ES-I3 (cell line): ENCODE results near the gene KCNQ1.
A peak's percentile ranks its signal among the peaks of the same experiment; 100 is the strongest.

Experiments
- H3K36me3 ChIP-seq: 2 replicates; pipeline ENCODE4 v1.6.1; 2013; ENCODE audit warnings: mild to moderate bottlenecking, low read length, control low read depth, moderate library complexity; ENCODE audit not compliant: insufficient read depth
- H3K4me1 ChIP-seq: 2 replicates; pipeline ENCODE4 v1.6.1; 2013; ENCODE audit warnings: mild to moderate bottlenecking, control low read depth, low read length; ENCODE audit not compliant: insufficient read depth
- H3K9ac ChIP-seq: 2 replicates; pipeline ENCODE4 v1.6.1; 2013; ENCODE audit warnings: low read depth, mild to moderate bottlenecking, low read length, moderate library complexity
- H3K9me3 ChIP-seq: 2 replicates; pipeline ENCODE4 v1.6.1; 2013; ENCODE audit warnings: mild to moderate bottlenecking, low read length, moderate library complexity; ENCODE audit not compliant: control insufficient read depth, insufficient read depth

KCNQ1 gene

DNA sequence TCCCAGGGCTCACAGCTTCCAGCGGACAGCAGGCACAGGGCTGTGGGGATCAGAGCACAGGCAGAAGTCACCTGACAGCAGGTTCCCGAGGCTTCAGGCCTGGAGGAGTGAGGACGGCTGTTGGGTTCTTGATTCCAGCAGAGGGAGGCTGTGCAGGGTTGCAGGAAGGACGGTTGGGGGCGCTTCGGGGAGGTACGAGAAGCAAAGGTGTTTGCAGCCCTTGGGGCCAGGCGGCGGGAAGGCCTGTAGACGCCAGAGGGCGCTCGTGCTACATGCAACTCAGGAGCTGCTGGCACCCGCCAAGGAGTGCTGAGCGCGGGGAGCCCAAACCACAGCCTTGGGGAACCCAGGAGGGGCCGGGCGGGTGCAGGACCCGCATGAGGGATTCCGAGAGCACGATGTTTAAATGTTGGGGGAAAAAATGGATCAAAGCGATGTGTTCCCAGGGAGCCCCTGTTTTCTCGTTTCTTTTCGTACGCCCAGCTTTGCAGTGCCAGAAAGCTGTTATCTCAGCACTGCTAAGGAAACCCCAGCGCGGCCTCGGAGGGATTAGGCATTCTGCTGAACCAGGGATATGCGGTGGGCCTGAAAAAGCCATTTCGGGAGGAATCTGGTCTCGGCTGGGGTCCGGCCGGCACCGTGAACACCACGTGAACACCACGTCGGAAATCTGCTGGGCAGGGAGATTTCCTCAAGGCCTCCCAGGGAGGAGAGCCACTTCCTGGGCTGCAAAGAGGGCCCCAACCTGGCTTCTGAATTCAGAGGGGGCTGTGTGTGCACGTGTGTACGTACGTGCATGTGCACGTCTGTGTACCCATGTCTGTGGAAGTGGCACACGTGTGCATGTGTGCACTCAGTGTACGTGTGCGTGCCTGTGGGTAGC lies 88.1 kb downstream of the KCNQ1 start:
- Histone ChIP-seq H3K9ac (peak overlapping the region; percentile 33; the same call in 1 of the 2 replicates), H3K4me1 (peaks cover 9% of the 10 kb centered on the region), H3K36me3 (no peaks in the 10 kb centered on the region), H3K9me3 (no peaks in the 10 kb centered on the region)

DNA sequence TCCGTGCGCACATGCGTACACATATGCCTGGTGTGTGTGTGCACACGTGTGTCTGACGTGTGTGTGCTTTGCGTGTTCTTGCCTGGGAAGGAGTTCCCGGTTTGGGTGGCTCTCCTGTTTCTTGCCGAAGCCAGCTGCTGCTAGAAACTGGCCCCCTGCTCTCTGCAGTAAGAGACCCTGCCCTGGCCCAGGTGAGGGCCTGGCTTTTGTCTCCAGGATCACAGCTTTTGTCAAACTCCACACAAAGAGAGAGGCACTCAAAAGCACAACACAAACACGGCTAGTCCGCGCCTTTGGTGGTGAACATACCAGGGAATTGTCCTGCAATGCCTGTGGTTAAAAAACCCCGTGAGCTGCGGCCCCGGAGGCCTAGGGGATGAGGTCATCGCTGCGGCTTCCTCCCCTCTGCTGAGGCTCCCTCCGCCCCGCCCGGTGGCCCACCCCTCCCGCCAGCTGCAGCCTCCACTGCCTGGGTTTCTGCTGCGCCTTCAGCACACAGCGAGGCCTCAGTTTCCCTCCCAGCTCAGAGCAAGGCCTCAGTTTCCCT lies 88.9 kb downstream of the KCNQ1 start:
- peak overlapping the region; percentile 33; the same call in 1 of the 2 replicates for H3K9ac ChIP-seq
- peaks cover 9% of the 10 kb centered on the region for H3K4me1 ChIP-seq
- no peaks in the 10 kb centered on the region for H3K9me3 ChIP-seq
- no peaks in the 10 kb centered on the region for H3K36me3 ChIP-seq

DNA sequence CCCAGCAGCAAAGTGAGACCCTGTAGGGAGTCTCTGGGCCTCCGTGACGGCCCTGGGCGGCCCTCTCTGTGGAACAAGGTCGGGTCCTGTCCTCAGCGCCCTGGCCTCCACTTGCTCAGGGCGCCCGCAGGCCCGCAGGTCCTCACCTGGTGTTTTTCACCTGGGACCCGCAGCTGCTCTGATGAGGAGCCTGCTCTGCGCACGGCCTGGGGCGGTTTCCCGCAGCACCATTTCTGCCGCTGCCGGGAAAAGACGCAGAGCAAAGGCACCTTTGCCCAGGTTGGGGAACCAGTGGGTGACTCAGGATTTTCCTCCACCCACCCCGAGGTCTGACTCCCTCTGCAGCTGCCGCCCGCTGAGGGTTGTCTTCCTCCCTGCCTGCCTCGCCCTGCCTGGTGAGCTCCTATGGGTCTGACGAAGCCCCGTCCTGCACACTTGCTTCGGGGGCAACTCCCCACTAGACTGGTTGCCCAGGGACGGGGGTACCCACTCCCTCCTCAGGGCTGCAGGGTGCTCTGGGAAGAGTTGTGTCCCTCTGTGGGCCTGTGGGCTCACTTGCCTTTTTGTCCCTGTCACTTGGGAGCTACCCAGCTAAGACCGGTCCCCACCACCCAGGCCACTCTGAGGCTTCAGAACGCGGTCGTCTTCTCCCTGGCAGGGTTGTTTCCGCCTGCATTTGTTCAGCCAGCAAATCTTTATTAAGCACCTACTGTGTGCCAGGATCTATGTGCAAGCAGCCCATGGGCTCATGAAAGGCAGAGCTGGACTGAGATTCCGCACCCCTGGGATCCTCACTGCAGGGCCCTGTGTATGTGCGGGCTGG lies 89.5 kb downstream of the KCNQ1 start:
- H3K4me1 ChIP-seq: peaks cover 9% of the 10 kb centered on the region
- H3K9ac ChIP-seq: no peak overlapping the region; the same call in 1 of the 2 replicates
- no peaks in the 10 kb centered on the region for H3K9me3 ChIP-seq
- no peaks in the 10 kb centered on the region for H3K36me3 ChIP-seq

DNA sequence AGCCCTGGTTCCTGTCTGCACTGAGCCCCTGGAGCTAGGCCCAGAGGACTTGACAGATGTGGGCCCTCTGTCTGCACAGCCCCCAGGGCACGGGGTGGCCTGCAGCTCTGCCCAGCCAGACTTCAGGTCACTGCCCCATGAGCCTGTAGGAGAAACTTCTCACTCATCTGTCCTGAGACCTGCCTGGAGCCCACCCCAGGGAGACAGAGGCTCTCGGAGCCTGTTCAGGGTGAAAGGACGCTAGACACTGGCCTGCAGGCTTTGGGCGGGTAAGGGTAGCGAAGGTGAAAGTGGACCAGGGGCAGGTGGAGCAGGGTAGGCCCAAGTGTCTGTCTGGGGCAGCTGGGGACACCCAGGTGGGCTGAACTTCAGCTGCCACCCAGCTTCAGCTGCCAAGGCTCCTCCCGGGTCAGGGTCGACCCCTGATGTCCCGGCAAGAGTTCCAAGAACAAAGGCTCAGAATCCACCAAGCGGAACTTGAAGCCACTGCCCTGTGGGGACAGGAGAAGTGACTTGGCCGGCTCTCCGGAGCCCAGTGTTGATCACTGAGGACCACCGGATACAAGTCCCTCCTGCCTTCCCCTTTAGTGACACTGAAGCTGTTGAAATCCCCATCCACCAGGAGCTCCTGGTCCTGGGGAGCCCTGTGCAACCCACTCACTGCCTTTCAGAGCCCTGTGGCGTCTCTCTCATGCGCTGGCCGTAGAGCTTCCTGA lies 90.3 kb downstream of the KCNQ1 start:
- Histone ChIP-seq H3K9ac (no peak overlapping the region), H3K36me3 (no peaks in the 10 kb centered on the region), H3K4me1 (peaks cover 9% of the 10 kb centered on the region), H3K9me3 (no peaks in the 10 kb centered on the region)

DNA sequence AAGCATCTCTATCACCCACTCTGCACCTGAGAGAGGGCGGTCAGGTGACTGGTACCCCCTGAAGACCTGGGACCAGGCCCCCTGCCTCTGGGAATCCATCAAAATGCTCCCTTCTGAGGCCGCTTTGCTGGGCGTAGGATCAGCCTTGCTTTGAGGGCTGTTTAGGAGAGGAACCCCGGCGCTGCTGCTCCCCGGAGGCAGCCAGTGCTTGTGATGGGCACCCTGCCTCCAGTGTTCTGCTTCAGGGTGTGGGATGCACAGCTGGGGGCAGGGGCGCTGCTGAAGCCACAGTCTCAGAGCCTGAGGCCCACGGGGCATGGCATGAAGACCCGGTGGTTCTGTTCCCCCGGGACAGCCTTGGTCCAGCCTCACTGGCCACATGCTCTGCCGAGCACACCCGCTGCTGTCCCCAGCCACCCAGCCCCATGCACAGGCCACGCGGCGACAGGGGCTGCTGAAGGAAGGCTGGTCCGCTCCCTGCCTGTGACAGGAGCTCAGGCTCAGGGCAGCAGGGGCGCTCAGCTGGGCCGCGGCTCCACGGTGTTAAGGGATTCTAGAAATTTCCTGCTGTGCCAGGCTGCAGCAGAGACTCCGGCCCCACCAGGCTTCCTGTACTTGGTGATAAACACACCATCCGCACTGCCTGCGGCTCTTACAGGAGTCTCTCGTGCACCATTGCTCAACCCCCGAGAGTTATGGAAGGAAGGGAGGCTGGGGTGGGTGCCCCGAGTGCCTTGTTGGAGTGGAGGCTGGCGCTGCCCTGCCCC lies 91.0 kb downstream of the KCNQ1 start:
- H3K36me3 ChIP-seq: no peaks in the 10 kb centered on the region
- peaks cover 9% of the 10 kb centered on the region for H3K4me1 ChIP-seq
- H3K9ac ChIP-seq: no peak overlapping the region
- no peaks in the 10 kb centered on the region for H3K9me3 ChIP-seq

DNA sequence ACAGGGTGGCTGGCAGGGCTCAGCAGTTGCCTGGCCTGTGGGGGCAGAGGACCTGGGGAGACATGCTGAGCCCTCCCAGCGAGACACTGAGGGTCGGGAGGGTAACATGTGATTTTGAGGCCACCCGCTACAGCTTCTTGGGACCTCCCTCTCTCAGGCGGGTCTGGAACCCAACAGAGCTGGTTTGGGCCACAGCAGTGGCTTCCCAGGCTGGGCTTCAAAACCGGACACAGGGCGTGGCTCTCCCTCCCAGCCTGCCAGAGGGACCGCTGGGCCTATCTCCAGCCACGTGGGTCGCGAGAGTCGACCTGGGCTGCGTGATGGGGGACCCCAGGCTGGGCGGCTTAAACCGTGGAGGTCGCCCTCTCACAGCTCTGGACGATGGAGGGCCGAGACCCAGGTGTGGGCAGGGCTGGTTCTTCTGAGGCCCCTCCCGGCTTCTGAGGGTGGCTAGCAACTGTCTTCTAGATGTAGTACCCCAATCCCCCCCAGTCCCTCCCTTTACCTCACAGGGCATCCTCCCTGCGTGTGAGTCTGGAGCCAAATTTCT lies 91.7 kb downstream of the KCNQ1 start:
- H3K4me1 ChIP-seq: peaks cover 9% of the 10 kb centered on the region
- H3K9me3 ChIP-seq: no peaks in the 10 kb centered on the region
- H3K36me3 ChIP-seq: no peaks in the 10 kb centered on the region
- no peak overlapping the region for H3K9ac ChIP-seq

DNA sequence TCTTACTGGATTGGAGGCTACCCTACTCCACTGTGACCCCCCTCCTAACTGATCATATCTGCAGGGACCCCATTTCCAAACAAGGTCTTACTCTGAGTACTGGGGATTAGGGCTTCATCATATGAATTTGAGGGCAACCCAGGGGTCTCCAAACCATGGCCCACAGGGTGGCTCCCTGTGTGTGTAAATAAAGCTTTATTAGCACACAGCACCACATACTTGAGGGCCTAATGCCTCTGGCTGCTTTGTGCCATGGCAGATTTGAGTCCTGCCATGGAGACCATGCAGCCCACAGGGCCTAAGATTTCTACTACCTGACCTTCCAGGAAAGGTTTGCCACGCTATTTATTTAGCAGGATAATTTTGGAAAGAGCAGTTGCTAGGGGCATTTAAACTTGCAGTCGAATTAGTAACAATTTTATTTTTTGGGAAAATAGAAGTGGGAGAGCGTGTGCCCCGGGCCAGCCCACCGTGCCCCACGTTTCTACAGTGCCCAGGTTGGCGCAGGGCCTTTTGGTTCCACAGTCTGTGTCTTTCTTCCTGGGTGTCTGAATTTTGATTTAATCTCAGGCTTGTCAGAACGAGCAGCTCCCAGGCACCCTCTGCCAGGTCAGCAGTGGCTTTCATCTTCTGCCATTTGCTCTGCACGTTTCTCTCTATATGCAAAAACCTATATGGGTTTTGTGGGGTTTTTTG lies 92.3 kb downstream of the KCNQ1 start:
- peaks cover 9% of the 10 kb centered on the region for H3K4me1 ChIP-seq
- no peaks in the 10 kb centered on the region for H3K36me3 ChIP-seq
- no peak overlapping the region for H3K9ac ChIP-seq
- H3K9me3 ChIP-seq: no peaks in the 10 kb centered on the region

DNA sequence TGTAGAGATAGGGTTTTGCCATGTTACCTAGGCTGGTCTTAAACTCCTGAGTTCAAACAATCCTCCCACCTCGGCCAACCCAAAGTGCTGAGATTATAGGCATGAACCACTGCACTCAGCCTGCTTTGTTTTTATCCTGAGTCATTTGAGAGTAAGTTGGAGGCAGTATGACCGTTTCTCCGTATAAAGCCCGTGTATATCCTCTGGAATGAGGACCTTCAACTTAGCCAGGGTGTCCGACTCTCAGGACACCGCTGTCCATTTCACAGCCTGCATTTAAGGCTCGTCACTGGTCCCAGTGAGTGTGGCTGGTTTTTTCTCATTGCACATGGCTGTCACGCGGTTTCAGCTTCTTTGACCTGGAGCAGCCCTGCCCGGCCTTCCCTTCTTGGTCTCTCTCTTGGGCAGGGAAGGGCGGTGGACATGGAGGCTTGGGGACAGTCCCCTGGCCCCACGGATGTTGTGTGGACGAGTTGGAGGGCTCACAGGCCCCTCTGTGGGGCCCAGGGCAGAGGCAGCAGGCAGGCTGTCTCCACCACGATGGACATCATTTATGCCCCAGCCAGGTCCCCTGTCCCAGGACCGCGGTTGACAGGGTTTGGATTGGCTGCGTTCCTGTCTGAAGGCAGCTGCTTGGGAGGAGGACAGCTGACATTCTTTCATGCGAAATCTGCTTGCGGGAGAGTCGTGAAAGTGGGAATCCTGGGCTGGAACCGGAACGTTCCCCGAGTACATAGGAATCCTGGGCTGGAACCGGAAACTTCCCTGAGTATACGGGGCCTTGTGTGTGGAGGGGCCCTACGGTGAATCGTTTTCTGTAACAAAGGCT lies 93.3 kb downstream of the KCNQ1 start:
- Histone ChIP-seq H3K36me3 (no peaks in the 10 kb centered on the region), H3K4me1 (peaks cover 9% of the 10 kb centered on the region), H3K9ac (no peak overlapping the region), H3K9me3 (no peaks in the 10 kb centered on the region)

DNA sequence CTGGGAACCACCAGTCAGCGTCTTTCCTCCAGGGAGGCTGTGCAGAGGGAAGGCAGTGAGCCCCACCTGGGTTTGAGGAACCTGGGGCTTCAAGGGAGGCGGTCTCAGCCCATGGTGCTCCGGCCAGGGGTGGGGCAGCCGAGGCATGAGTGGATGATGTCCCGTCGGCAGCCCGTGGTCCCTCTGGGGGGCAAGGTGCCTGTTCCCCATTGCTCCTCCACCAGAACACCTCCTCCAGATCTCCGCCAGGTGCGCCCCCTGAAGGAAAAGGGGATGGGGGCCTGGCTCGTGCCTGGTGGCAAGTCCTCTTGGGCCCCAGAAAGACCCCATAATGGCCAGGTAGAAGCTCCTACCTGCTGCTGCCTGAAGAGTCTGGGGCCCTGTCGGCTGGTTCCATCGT lies 94.1 kb downstream of the KCNQ1 start:
- Histone ChIP-seq H3K9me3 (no peaks in the 10 kb centered on the region), H3K4me1 (peaks cover 3% of the 10 kb centered on the region; the same call in 1 of the 2 replicates), H3K36me3 (no peaks in the 10 kb centered on the region), H3K9ac (no peak overlapping the region)

DNA sequence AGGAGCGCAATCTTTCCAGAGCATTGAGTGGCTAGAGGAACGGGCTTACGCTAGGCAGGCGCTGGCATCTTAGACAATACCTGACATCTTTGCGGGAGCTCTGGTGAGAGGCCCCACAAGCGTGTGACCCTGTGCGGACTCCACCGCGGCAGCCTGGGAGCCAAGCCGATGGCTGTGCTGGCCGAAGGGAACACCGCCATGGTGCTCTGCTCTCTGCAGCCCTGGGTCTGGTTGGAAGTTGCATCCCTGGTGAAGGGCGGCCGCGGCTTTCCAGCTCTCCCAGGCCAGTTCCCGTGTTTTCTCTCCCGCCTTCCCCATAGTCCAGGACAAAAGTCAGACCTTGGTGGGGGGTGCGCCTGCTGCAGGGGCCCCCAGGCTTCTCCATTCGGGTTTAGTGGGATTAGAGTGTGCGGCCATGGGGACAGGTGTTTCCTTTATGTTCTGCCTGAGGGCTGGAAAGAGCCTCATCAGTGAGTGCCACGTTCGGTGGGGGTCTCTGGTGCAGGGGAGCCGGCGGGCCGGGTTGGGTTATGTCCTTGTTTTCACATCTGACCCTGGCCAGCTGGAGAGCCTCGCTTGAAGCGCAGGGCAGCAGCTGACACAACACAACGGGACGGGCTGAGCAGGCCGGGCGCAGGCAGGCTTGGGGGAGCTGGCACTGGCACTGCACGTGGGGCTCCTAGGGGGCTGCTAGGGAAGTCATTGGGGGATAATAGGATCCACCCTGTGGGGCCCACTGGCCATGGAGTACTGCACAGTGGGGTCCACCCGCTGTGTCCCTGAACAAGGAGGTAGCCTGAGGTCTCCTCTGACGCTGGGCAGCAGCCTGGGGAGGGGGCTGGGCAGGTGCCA lies 94.8 kb downstream of the KCNQ1 start:
- Histone ChIP-seq H3K36me3 (no peaks in the 10 kb centered on the region), H3K9ac (no peak overlapping the region), H3K9me3 (no peaks in the 10 kb centered on the region), H3K4me1 (no peaks in the 10 kb centered on the region)

DNA sequence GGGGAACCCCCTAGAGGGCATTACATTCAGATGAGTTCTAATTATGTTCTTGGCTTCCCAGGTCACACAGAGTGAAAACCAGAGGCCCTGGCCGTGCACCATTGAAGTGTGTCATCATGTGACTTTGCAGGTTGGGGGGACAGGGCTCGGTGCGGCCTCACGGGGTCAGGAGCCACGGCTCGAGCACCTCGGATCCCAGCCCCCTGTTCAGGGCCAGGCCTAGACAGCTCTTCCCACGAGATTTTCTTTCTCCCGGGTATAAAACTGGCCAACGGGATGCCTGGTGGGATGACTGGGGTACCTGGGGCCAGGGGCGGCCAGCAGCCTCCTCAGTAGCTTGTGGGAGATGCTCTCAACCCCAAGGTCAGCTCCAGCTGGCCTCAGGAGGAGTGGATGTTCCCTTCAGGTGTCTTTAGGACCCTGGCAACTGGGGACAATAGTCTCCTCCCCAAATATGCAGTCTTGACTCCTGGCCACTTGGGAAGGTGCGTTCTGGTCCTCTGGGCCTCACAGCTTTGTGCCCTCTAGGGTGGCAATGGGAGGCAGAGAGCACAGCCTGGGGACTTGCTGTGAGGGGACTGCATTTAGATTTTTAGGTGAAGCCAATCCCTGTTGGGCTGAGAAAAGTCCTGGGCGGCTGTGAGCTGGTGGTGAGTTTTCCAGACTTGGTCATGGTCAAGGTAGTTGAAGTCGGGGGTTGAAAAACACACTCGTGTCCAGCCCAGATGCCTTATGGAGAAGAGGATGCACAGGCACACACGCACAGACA lies 95.6 kb downstream of the KCNQ1 start:
- H3K9ac ChIP-seq: no peak overlapping the region
- no peaks in the 10 kb centered on the region for H3K9me3 ChIP-seq
- no peaks in the 10 kb centered on the region for H3K36me3 ChIP-seq
- H3K4me1 ChIP-seq: no peaks in the 10 kb centered on the region
